Gastrocnemius medialis (tissue), 4 donors: ENCODE measurements around the gene TIAM2. TPM values are rescaled to one million over a fixed set of nuclear protein-coding genes. Genes with fewer than 3 reads are reported as not detected.

Experiments
- ATAC-seq, 2 donors: fragments of 150-250 bp; one replicate each; pipeline ENCODE4 v1.9.1; 2016
- DNase-seq, 2 donors: peaks; one replicate each; pipeline ENCODE4 v3.0.0-alpha.2; 2019
- H3K27ac ChIP-seq, 4 donors: fragments of 200-600 bp; sonication (generic); 1 replicate in 1 of 4; 2 replicates in 3 of 4; pipeline ENCODE4 v1.5.1; 2016 to 2018; ENCODE audit warnings: mild to moderate bottlenecking in 2 of 4, moderate library complexity in 1 of 4
- H3K27me3 ChIP-seq, 3 donors: fragments of 200-600 bp; sonication (generic) in 2 of 3; 1 replicate in 1 of 3; 2 replicates in 2 of 3; pipeline versions ENCODE4 v1.5.1 to v1.6.0; 2016 to 2019; ENCODE audit warnings: mild to moderate bottlenecking in 1 of 3, moderate library complexity in 1 of 3
- H3K36me3 ChIP-seq, 2 donors: fragments of 200-600 bp; sonication (generic) in 1 of 2; one replicate each; pipeline ENCODE4 v1.5.1; 2017 to 2018
- H3K4me1 ChIP-seq, 2 donors: fragments of 200-600 bp; sonication (generic) in 1 of 2; one replicate each; pipeline ENCODE4 v1.5.1; 2016 to 2017; ENCODE audit warnings: mild to moderate bottlenecking in 2 of 2
- H3K4me3 ChIP-seq, 4 donors: fragments of 200-600 bp; sonication (generic) in 3 of 4; 1 replicate in 1 of 4; 2 replicates in 3 of 4; pipeline ENCODE4 v1.5.1; 2016 to 2019; ENCODE audit warnings: mild to moderate bottlenecking in 2 of 4
- H3K9me3 ChIP-seq, 3 donors: fragments of 200-600 bp; sonication (generic) in 2 of 3; 1 replicate in 1 of 3; 2 replicates in 2 of 3; pipeline ENCODE4 v1.5.1; 2016 to 2019
- POLR2A ChIP-seq, 2 donors: fragments of 450-650 bp; IDR thresholded peaks; one replicate each; pipeline ENCODE4 v1.6.1; 2017; ENCODE audit warnings: antibody characterized with exemption in 2 of 2, mild to moderate bottlenecking in 2 of 2, moderate library complexity in 2 of 2
- in situ Hi-C, 4 donors: fragments of 200-750 bp; cut with MboI; loops; one replicate each; pipeline versions ENCODE4 v1.15.0 to v1.8.0; 2017; ENCODE audit warnings: low sequenced_read_pairs in 4 of 4
- intact Hi-C: fragments of 100-400 bp; cut with DNase I; formaldehyde crosslinking; loops from one replicate; pipeline ENCODE4 v1.15.1; 2023; ENCODE audit warnings: low total_unique reads
- total RNA-seq, 4 donors: library from RNA; depleted of rRNA; stranded (reverse); fragments of >200 nt; gene quantifications; one replicate each; pipeline versions ENCODE4 v1.1.0 to v1.2.3, GENCODE V29; 2016
- TF ChIP-seq, protein P1 (sequence below), 5 experiments: fragments of 450-650 bp in 3 of 5; fragments of 200-600 bp in 2 of 5; sonication (generic) in 2 of 5; IDR thresholded peaks in 4 of 5; conservative IDR thresholded peaks in 1 of 5; 1 replicate in 4 of 5; 2 replicates in 1 of 5; pipeline ENCODE4 v1.5.1; 2016 to 2019; ENCODE audit warnings: antibody characterized with exemption in 5 of 5, mild to moderate bottlenecking in 3 of 5, moderate library complexity in 3 of 5

Gene TIAM2
- total RNA-seq, 4 donors from 2014 or later = 4.4 to 18.8 (median 13.6) TPM

DNA sequence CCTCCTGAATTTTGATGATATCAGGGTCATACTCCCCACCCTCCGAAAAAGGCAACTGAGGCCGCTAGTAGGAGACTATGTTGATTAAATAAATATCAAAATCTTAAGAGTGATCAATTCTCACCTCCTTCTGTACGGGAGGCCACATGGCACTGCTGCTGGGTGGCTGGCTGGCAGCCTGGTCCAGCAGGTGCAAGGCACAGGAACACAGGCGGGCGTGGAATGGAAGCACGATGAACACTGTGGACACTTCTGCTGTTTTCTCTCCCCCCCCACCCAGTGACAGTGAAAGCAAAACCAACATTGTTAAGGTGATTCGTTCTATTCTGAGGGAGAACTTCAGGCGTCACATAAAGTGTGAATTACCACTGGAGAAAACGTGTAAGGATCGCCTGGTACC is 259.0 kb downstream of the TIAM2 start:
- ATAC-seq (peak; percentile 69 to 74), DNase-seq (peak; percentile 24 to 59)
- Histone ChIP-seq H3K9me3 (no peaks in the 10 kb centered on the region), H3K4me3 (no peak overlapping the region), H3K36me3 (peaks cover 0 to 57% of the 10 kb centered on the region in 2 donors), H3K27ac (peak overlapping the region; percentile 79 to 85 (median 81)), H3K4me1 (peaks cover 18 to 19% of the 10 kb centered on the region in 2 donors), H3K27me3 (no peaks in the 10 kb centered on the region)
- in situ Hi-C loops = loop anchor here in 1 of 4 donors (10.0 kb wide), 1 partner anchor 79 kb away; no protein-coding TSS in a partner anchor
- intact Hi-C loops = loop anchor here (5.0 kb wide), 1 partner anchor 58 kb away; the partner anchor contains the start of gene TFB1M
- TF ChIP-seq, protein P1, sequence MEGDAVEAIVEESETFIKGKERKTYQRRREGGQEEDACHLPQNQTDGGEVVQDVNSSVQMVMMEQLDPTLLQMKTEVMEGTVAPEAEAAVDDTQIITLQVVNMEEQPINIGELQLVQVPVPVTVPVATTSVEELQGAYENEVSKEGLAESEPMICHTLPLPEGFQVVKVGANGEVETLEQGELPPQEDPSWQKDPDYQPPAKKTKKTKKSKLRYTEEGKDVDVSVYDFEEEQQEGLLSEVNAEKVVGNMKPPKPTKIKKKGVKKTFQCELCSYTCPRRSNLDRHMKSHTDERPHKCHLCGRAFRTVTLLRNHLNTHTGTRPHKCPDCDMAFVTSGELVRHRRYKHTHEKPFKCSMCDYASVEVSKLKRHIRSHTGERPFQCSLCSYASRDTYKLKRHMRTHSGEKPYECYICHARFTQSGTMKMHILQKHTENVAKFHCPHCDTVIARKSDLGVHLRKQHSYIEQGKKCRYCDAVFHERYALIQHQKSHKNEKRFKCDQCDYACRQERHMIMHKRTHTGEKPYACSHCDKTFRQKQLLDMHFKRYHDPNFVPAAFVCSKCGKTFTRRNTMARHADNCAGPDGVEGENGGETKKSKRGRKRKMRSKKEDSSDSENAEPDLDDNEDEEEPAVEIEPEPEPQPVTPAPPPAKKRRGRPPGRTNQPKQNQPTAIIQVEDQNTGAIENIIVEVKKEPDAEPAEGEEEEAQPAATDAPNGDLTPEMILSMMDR (IDR thresholded peaks at IDR 0.05 in 4 of 5, conservative IDR thresholded peaks at IDR 0.05 in 1 of 5) = no peak
- peak in 1 of 2 donors; percentile 36 for TF ChIP-seq POLR2A (IDR thresholded peaks at IDR 0.05)

DNA sequence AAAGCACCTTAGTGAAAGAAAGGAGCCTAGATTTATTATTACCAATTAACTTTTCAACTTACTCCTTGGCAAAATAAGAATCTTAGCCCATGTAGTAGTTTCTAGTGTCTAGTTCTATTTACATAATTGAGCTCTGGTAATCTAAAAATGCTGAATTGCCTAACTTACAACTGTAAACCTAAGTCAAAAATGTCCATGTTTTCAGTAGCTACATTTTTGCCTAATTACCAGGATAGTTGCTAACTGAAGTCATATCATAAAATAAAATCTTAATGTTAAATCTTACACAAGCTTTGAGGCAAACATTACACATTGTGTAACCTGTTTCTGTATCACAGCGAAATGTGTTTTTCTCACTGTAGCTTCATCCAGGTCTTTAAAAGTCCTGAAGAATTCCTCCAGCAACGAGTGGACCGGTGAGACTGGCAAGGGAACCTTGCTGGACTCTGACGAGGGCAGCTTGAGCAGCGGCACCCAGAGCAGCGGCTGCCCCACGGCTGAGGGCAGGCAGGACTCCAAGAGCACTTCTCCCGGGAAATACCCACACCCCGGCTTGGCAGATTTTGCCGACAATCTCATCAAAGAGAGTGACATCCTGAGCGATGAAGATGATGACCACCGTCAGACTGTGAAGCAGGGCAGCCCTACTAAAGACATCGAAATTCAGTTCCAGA is 261.1 kb downstream of the TIAM2 start:
- Histone ChIP-seq H3K9me3 (no peaks in the 10 kb centered on the region), H3K36me3 (peaks cover 0 to 69% of the 10 kb centered on the region in 2 donors), H3K4me3 (no peak overlapping the region), H3K27ac (peak overlapping the region in 1 of 4 donors; percentile 26), H3K27me3 (no peaks in the 10 kb centered on the region), H3K4me1 (peaks cover 18 to 19% of the 10 kb centered on the region in 2 donors)
- intact Hi-C loops = no loop called here
- ATAC-seq (no peak), DNase-seq (no peak)
- TF ChIP-seq, protein P1 (IDR thresholded peaks at IDR 0.05 in 4 of 5, conservative IDR thresholded peaks at IDR 0.05 in 1 of 5) = no peak
- TF ChIP-seq POLR2A (IDR thresholded peaks at IDR 0.05) = no peak
- in situ Hi-C loops = loop anchor here in 1 of 4 donors (10.0 kb wide), 1 partner anchor 81 kb away; no protein-coding TSS in a partner anchor

DNA sequence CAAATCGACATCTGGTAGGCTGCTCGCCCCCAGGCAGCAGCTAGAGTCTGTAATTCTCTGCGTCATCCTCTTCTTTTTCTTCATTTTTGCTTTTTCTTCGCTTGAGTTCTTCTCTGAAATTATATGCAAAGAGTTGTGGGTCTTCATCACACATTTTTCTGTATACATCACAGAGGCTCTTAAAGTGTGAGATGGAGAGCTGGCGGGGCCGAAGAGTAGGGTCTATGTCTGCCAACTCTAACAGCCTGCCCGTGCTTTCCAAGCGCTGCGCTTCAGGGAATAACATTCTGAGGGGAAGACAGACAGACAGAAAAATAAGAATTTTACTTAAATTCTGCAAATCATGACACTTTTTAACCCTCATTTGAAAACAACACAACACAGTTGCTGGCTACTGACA is 262.7 kb downstream of the TIAM2 start:
- Histone ChIP-seq H3K4me1 (peaks cover 16 to 18% of the 10 kb centered on the region in 2 donors), H3K27ac (no peak overlapping the region), H3K27me3 (no peaks in the 10 kb centered on the region), H3K36me3 (peaks cover 0 to 55% of the 10 kb centered on the region in 2 donors), H3K9me3 (no peaks in the 10 kb centered on the region), H3K4me3 (no peak overlapping the region)
- DNase-seq (no peak), ATAC-seq (no peak)
- intact Hi-C loops (no loop called here), in situ Hi-C loops (loop anchor here in 1 of 4 donors (10.0 kb wide), 1 partner anchor 83 kb away; no protein-coding TSS in a partner anchor)
- TF ChIP-seq, protein P1 (IDR thresholded peaks at IDR 0.05 in 4 of 5, conservative IDR thresholded peaks at IDR 0.05 in 1 of 5) = no peak
- no peak for TF ChIP-seq POLR2A (IDR thresholded peaks at IDR 0.05)

DNA sequence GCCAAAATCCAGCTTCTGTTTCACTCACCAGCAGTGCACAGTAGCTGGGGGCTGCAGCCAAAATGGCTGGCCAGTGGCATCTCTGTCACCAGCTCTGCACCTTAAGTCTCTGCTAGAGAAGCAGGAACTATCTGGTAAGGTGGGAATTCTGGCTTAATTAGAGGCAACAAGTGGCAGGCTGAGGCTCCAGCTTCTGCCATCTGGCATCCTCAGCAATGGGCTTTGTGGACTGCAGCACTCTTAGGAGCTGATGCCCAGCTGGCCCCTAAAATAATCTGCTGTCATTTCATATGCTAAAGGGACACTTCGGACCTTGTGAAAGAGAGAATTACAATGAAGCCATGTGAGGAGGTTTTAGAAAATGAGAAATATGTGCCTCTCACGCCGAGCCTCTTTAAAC is 264.1 kb downstream of the TIAM2 start:
- Histone ChIP-seq H3K27ac (no peak overlapping the region), H3K4me3 (no peak overlapping the region), H3K36me3 (peaks cover 0 to 55% of the 10 kb centered on the region in 2 donors), H3K27me3 (no peaks in the 10 kb centered on the region), H3K4me1 (peaks cover 4 to 5% of the 10 kb centered on the region in 2 donors), H3K9me3 (no peaks in the 10 kb centered on the region)
- ATAC-seq (no peak), DNase-seq (no peak)
- no peak for TF ChIP-seq POLR2A (IDR thresholded peaks at IDR 0.05)
- TF ChIP-seq, protein P1 (IDR thresholded peaks at IDR 0.05 in 4 of 5, conservative IDR thresholded peaks at IDR 0.05 in 1 of 5) = no peak
- in situ Hi-C loops (loop anchor here in 1 of 4 donors (10.0 kb wide), 1 partner anchor 84 kb away; no protein-coding TSS in a partner anchor), intact Hi-C loops (no loop called here)
